HG02642 (cell line): ENCODE data around the gene HNRNPM.

ENCODE experiments used
- ATAC-seq: cut with Tn5 transposase; IDR thresholded peaks from one replicate; pipeline ENCODE4 v1.9.1; 2021; ENCODE audit warnings: mild to moderate bottlenecking; ENCODE audit not compliant: unreplicated experiment, poor library complexity

Gene HNRNPM

GRCh38 chr19:8484331-8484894 is 39.6 kb downstream of the HNRNPM start:
- no peak for ATAC-seq

GRCh38 chr19:8485561-8486371 is 41.0 kb downstream of the HNRNPM start:
- no peak for ATAC-seq

- ATAC-seq, result no peak
Measured at GRCh38 chr19:8486661-8487136, 41.9 kb downstream of the HNRNPM start.

- no peak for ATAC-seq
Measured at GRCh38 chr19:8487137-8487851, 42.5 kb downstream of the HNRNPM start.

GRCh38 chr19:8488365-8488764 is 43.6 kb downstream of the HNRNPM start:
- ATAC-seq, result no peak

- no peak for ATAC-seq
Measured at GRCh38 chr19:8489561-8490394, 45.0 kb downstream of the HNRNPM start.

GRCh38 chr19:8490395-8490760 is 45.6 kb downstream of the HNRNPM start:
- no peak for ATAC-seq

- ATAC-seq, result no peak
Measured at GRCh38 chr19:8490873-8491272, 46.1 kb downstream of the HNRNPM start.

- ATAC-seq, result no peak
Measured at GRCh38 chr19:8491574-8491973, 46.8 kb downstream of the HNRNPM start.

- no peak for ATAC-seq
Measured at GRCh38 chr19:8494158-8494557, 49.4 kb downstream of the HNRNPM start.

- ATAC-seq, result no peak
Measured at GRCh38 chr19:8498295-8498694, 53.5 kb downstream of the HNRNPM start.

GRCh38 chr19:8499048-8499833 is 54.5 kb downstream of the HNRNPM start:
- no peak for ATAC-seq

- ATAC-seq, result no peak
Measured at GRCh38 chr19:8500158-8500557, 55.4 kb downstream of the HNRNPM start.

GRCh38 chr19:8501516-8501915 is 56.7 kb downstream of the HNRNPM start:
- no peak for ATAC-seq

- no peak for ATAC-seq
Measured at GRCh38 chr19:8501981-8502380, 57.2 kb downstream of the HNRNPM start.

- no peak for ATAC-seq
Measured at GRCh38 chr19:8503510-8503909, 58.7 kb downstream of the HNRNPM start.

- no peak for ATAC-seq
Measured at GRCh38 chr19:8504171-8504570, 59.4 kb downstream of the HNRNPM start.

GRCh38 chr19:8504919-8505318 is 60.1 kb downstream of the HNRNPM start:
- no peak for ATAC-seq

GRCh38 chr19:8505680-8506401 is 61.1 kb downstream of the HNRNPM start:
- ATAC-seq, result peak; percentile 55
